Stimulated activated CD4-positive, alpha-beta T cell treated with anti-CD3 and anti-CD28 coated beads, Interleukin-15, amount 100 ng/mL, for 48 hours (primary cell): ENCODE measurements around the gene LOC101059915.

Source experiments
- DNase-seq, 2 donors: peaks; one replicate each; pipeline ENCODE4 v3.0.0-alpha.2; 2020; ENCODE audit warnings: low read depth in 2 of 2

Gene LOC101059915

DNA sequence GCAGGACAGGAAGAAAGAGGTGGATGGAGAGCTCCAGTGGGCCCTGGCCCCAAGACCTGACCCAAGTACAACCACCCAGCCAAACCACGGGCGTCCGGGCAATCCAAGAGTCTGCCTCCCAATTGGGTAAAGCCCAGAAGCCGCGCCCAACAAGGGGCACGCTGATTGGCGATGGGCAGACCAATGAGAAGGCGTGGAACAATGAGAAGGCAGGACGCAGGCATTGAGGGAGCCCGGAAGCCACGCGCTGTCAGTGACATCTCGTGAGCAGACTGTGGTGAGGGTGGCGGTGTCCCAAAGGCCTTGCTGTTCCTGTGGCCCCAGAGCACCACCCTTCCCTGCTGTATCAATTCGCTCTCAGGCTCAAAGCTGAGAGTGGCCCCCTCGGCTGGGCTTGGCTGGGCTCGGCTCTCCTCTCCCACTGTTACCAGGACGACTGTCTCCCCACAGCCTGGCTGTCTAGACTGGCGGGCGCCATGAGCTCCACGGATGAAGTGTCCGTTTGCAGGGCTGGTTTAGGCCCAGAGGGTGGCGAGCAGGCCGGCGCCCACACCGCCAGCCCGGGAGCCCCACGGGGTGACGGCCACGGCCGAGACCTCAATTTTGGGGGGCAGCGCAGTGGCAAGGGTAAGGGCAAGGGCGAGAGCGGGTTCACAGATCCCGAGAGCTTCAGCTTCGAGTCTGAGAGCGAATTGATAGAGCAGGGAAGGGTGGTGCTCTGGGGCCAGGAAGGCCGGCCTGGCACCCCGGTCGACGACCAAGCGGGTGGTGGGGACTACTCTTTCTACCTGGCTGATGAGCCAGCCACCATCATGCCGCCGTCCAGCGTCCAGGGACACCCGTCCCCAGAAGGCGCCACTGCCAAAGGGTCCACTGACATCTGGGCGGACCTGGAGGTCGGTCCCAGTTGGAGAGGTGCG, at the start of gene LOC101059915:
LOC101059915 (plus strand) TSS at position 219 of the 920 bp plus-strand sequence.
- DNase-seq = no peak

GRCh38 chrX:71617742-71618141, 49.6 kb upstream of the LOC101059915 start:
- DNase-seq = no peak

DNA sequence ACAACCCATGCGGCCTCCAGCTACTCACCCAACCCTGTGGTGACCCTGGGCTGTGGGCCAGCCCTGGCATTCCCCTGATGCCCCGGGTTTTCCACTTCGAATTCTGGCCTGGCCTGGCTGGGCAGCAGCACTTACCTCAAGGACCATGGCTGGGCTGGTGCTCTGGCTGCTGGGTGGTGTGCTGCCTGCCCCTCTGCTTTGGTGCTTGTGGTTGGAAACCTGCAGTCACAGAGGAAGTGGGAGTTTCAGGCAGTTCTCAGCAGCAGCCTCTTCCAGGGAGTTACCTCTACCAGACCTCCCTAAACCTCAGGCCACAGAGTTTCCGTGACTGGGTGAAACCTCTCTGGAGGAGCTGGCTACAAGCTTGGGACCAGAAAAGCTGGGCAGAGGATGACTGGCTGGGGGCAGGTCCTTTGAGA, 49.0 kb upstream of the LOC101059915 start, which contains the start of gene CXCR3:
CXCR3 (minus strand) TSS at position 209 of the 419 bp plus-strand sequence; CDS start at position 147, 62 bp downstream.
- peak; percentile 74 to 75 for DNase-seq

GRCh38 chrX:71618787-71619186, 48.6 kb upstream of the LOC101059915 start:
- no peak for DNase-seq

- DNase-seq = peak; percentile 67 to 68
Measured at GRCh38 chrX:71619193-71619592, 48.2 kb upstream of the LOC101059915 start.

DNA sequence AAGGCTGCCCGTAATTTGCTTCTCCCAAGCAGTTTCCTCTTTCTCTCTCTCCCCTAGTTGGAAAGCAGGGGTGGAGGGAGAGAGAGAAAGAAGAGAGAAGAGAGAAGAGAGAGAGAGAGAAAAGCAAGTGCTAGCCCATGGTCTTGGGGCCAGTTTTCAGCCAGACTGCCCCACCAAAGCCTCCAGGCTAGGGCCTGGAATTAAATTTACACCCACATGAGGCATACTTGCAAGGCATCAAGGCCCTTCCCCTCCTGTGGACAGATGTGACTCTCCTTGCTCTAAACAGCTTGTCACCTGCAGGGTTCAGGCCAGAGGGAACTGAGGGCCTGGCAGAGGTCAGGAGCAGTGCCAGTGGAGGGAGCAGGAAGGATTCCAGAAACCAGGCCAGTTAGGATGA, 47.4 kb upstream of the LOC101059915 start:
- DNase-seq = no peak

- DNase-seq = no peak
Measured at GRCh38 chrX:71621603-71622002, 45.7 kb upstream of the LOC101059915 start.

- DNase-seq = no peak
Measured at GRCh38 chrX:71622032-71622575, 45.2 kb upstream of the LOC101059915 start.

- peak; percentile 49 to 60 for DNase-seq
Measured at GRCh38 chrX:71622576-71623450, 44.5 kb upstream of the LOC101059915 start.

DNA sequence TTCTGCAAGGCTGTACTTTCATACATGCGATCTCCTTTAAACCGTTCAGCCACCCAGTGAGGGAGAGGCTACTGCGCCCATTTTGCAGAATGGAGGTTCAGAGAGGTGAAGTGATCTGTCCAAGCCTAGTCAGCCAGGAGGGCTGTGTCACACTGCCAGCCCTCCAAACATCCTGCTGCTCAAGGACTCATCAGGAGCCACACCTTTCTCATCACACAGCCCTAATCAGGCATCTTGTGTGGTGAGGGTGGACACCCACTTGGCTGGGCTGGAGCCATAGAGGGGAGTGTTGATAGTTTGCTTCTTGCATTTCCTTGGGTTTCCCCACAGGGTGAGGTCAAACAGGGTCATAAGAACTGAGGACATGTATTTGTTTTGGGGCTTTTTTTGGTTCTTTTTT, 43.6 kb upstream of the LOC101059915 start:
- no peak for DNase-seq

GRCh38 chrX:71625471-71625870, 41.9 kb upstream of the LOC101059915 start:
- DNase-seq = no peak

GRCh38 chrX:71626576-71626975, 40.8 kb upstream of the LOC101059915 start:
- no peak for DNase-seq

GRCh38 chrX:71627588-71628404, 39.5 kb upstream of the LOC101059915 start:
- no peak for DNase-seq

- DNase-seq = no peak
Measured at GRCh38 chrX:71629467-71629866, 37.9 kb upstream of the LOC101059915 start.

- no peak for DNase-seq
Measured at GRCh38 chrX:71632923-71633657, 34.3 kb upstream of the LOC101059915 start.

- no peak for DNase-seq
Measured at GRCh38 chrX:71634366-71634765, 33.0 kb upstream of the LOC101059915 start.

GRCh38 chrX:71636438-71637252, 30.7 kb upstream of the LOC101059915 start:
- no peak for DNase-seq

DNA sequence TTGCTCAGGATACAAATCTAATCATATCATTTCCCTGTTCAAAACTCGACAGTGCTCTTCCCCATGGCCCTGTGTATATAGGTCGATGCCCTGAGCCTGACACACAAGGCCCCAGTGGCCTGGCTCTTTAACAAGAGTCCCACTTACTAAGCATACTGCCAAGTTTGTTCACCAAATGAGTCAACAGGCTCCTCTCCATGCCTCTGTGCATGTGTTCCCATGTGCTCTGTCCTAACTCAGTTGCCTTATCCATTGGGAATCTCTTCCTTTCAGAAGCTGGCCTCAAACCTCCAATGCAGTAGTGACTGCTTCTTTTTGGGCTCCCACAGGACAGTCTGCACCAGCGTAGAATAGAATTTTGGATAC, 30.1 kb upstream of the LOC101059915 start:
- DNase-seq = no peak

DNA sequence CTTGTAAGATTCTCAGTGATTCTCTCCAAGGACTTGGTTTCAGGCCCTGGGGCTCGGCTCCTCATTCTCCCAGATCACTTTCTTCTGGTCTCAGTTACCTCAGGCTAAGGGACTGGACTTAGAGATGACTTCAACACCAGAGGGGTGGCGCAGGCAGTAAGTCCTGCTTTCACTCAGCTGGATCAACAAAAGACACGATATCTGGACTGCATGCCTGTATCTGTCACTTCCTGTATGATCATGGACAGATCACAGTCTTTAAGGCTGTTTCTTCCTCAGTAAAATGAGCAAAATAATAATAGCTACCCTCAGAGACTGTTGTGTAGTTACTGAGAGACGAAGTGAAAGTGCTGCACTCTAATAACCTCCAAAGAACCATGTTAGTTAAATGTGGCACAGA, 29.5 kb upstream of the LOC101059915 start:
- DNase-seq = no peak

DNA sequence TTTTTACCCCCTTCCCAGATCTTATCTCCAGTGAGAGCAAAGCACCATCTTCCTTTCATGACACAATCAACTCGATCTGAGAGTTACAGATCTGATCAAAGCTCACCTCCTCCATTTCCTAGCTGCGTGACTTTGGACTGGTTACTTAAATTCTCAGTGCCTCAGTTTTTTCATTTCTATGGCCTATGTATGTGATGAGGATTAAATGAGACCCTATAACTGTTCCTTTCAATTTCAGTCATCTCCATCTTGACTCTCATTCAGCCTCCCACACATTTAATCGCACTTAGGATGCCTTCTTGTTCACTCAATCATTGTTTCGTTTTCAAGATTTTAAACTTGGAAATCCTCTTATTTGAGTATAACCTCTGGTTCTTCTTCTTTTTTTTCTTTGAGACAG, 28.9 kb upstream of the LOC101059915 start:
- DNase-seq = no peak
